HG03469 (cell line): ENCODE measurements around the gene CORO2B.

ENCODE experiments used
- ATAC-seq: cut with Tn5 transposase; IDR thresholded peaks from one replicate; pipeline ENCODE4 v1.9.1; 2021; ENCODE audit warnings: mild to moderate bottlenecking, moderate library complexity, moderate number of reproducible peaks; ENCODE audit not compliant: unreplicated experiment

CORO2B gene

GRCh38 chr15:68626283-68626682 is 47.5 kb downstream of the CORO2B start:
- ATAC-seq = no peak

GRCh38 chr15:68626739-68627138 is 47.9 kb downstream of the CORO2B start:
- ATAC-seq = no peak

DNA sequence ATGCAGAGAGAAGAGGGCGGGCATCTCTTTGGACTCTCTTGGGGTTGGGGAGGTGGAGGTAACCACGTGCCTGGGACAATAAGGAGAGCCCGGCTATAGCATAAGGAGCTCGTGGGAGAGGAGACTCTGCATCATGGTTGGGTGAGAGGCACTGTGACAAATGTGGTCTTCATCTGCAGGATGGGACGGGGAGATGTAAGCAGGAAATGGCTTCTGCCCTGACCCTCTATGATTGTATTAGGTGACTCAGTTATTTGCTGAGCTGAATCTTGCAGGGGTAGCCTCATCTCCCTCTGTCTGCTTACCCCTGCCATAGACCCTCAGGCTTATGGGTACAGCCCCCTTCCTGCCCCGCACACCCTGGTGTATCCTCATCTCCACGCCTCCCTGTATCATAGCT is 48.7 kb downstream of the CORO2B start:
- ATAC-seq = no peak

DNA sequence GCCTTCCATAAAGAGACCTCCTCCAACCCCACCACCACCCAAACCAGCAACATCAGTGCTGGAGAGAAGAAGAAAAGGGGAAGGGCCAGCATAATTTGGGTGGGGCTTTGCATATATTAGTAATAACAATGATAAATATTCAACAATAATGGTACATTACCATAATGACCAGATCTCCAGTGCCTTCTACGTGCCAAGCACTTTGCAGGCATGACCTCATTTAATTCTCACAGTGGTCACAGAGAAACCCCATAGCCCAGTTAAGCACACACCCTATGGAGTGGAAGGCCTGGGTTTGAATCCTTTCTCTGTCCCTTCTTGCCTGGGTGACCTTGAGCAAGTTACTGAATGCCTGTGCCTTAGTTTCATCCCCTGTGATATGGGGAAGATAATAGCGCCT is 49.2 kb downstream of the CORO2B start:
- no peak for ATAC-seq

GRCh38 chr15:68629519-68630210 is 50.9 kb downstream of the CORO2B start:
- ATAC-seq = no peak

GRCh38 chr15:68630211-68630555 is 51.4 kb downstream of the CORO2B start:
- ATAC-seq = no peak

GRCh38 chr15:68630836-68631235 is 52.0 kb downstream of the CORO2B start:
- ATAC-seq = no peak

- no peak for ATAC-seq
Measured at GRCh38 chr15:68631601-68632051, 52.8 kb downstream of the CORO2B start.

- no peak for ATAC-seq
Measured at GRCh38 chr15:68632101-68632500, 53.3 kb downstream of the CORO2B start.

DNA sequence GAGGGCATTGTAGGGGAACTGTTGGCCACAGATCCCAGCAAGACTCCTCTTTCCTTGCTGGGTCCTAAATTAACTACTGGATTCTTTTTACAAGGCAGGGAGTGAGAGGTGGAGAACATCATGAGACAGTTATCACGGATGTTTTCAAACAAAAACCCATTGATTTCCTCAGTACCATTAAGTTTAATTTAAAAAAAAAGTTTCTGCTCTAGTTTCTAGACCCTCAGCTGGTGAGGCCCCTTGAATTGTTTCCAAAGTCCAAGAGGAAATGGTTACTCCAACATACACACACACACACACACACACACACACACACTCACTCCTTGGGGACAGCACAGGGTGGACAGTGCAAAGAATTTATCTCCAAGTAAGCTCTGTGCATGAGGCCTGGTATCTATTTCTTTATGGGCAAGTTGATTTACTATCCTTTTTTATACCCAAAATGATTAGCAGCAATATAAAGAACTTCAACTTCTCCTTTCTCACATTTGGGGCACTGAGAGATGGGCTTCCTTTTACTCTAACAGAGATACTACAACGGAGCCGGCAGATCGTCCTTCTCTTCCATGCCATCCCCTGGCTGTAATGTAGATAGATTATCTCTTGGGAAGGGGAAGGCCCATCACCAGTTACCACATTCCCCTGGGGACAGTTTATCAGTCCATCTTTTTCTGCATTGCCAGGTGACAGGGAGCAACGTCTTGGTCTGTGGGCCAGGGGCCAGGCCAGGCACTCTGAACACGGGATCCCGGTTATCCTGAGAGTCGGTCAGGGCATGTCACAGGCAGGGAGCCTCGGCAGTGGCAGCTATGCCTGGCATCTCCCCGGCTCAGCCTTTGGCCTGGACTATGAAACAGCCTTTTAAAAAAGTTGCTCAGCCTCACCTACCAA is 54.7 kb downstream of the CORO2B start:
- ATAC-seq = no peak

DNA sequence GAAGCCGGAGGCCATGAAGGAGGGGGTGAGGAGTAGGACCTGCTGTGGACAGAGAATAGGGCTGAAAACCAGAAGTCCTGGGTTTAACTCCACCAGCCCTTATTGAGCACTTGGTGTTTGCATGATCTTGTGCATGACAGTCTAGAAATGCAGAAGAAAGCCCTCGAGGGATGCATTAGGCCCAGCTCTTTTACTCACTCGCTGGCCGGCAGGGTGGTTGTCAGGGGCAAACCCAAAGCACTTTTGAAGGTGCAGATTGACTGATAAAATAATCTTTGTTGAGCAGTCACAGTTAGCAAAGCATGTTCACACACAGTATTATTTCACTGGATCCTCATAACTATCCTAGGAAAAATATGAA is 55.3 kb downstream of the CORO2B start:
- ATAC-seq = no peak

- ATAC-seq = no peak
Measured at GRCh38 chr15:68634531-68634930, 55.7 kb downstream of the CORO2B start.

GRCh38 chr15:68635141-68635540 is 56.3 kb downstream of the CORO2B start:
- no peak for ATAC-seq

- no peak for ATAC-seq
Measured at GRCh38 chr15:68636256-68636655, 57.5 kb downstream of the CORO2B start.

- ATAC-seq = no peak
Measured at GRCh38 chr15:68637767-68638404, 59.1 kb downstream of the CORO2B start.

DNA sequence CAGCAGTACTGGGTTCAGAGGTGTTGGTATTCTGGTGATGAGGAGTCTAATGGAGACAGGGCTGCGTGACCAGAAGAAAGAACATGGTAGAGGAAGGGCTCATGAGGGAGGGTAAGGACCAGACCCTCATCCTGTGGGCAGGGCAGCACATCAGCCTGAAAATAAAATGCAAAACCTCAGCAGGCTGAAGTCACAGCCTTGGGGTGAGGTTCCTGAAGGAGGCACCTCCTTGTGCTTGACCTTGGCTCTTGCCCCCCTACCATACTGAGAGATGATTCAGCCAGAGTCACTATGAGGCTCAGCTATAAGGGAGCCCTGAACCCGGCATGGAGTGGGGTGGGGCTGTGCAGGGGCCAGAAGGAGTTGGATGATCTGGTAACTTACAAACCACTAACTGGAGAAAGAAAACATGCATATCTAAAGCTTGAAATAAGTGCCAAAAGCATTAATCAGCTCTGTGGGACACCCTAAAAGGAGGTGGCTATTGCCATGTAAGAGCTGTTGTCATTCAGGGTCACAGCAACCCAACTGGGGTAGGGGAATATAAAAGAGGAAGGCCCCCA is 60.2 kb downstream of the CORO2B start:
- no peak for ATAC-seq

DNA sequence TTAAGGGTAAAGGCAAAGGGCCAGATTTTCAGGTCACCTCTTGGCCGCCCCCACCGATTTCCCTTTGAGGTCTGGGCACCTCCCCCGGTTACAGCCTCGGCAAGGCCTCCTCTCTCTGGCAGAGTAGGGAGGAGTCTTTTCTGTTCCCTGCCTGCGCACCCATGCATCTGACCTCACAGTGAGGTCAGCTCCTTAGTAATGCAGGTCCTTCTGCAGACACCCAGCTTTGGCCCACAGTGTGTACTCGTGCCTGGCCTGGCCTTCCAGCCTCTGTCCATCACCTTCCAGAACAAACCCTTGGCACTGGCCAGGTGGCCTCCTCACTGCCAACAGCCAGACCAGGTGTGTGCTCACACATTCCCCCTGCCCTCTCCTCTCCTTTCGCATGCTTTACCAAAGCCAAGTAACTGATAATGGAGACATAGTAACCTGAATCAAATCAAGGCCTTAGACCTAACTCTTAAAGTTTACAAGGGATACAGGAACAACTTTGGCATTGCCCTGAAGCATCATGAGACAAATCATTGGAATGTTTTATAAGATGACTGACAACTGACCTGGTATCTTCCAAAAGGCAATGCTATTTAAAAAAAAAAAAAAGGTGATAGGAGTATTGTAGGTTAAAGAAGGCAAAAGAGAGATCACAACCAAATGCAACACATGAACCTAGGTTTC is 61.3 kb downstream of the CORO2B start:
- ATAC-seq = no peak

GRCh38 chr15:68640791-68641331 is 62.1 kb downstream of the CORO2B start:
- no peak for ATAC-seq

- ATAC-seq = no peak
Measured at GRCh38 chr15:68641376-68641775, 62.6 kb downstream of the CORO2B start.

DNA sequence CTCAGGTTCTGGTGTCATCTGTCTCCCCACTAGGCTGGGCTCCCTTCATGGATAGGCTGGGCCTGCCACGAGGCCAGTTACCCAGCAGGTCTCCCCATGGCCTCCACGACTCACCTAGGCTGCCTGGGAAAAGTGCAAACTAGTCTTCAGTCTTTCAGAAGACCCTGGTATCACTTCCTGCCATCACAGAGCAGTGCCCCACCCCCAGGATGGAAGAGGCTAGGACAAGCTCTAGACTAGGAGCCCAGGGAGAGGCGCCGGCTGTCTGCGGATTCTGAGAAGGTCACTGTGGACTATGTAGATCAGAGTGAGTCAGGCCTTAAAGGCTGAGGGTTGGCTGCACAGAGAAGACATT is 63.7 kb downstream of the CORO2B start:
- no peak for ATAC-seq
